Thyroid gland (tissue), 4 donors: ENCODE results near the gene CACNA2D3.

Source experiments
- CTCF ChIP-seq, 6 experiments: fragments of 200-600 bp in 3 of 6; fragments of 450-650 bp in 3 of 6; sonication (generic) in 3 of 6; IDR thresholded peaks; one replicate each; pipeline ENCODE4 v1.5.1; 2016 to 2019; ENCODE audit warnings: antibody characterized with exemption in 6 of 6, mild to moderate bottlenecking in 2 of 6, inconsistent platforms in 1 of 6, moderate library complexity in 1 of 6
- POLR2A ChIP-seq, 2 donors: fragments of 450-650 bp; IDR thresholded peaks; one replicate each; pipeline ENCODE4 v1.6.1; 2017; ENCODE audit warnings: antibody characterized with exemption in 2 of 2, mild to moderate bottlenecking in 2 of 2, moderate library complexity in 1 of 2

GRCh38 chr3:54582424-54582823 lies 460.1 kb downstream of the CACNA2D3 start:
- TF ChIP-seq CTCF (IDR thresholded peaks at IDR 0.05) (no peak), POLR2A (IDR thresholded peaks at IDR 0.05) (no peak)
